Epithelial cell of prostate (primary cell): ENCODE measurements around the gene NDUFA1.
"Not testable (repeated sequence)": the region's sequence is repeated elsewhere in the genome, so short reads cannot be mapped to it uniquely, and the experiment has no call there.

ENCODE experiments used
- DNase-seq: peaks from one replicate; pipeline ENCODE4 v3.0.0-alpha.2; 2011; ENCODE audit warnings: low read depth, low spot score
- H3K27ac ChIP-seq: fragments of 450-650 bp; 2 replicates; pipeline ENCODE4 v1.5.1; 2017; ENCODE audit warnings: mild to moderate bottlenecking

The NDUFA1 gene

GRCh38 chrX:119899125-119899524 lies 27.5 kb downstream of the NDUFA1 start:
- peak; percentile 5 for DNase-seq
- no peak overlapping the region for H3K27ac ChIP-seq

DNA sequence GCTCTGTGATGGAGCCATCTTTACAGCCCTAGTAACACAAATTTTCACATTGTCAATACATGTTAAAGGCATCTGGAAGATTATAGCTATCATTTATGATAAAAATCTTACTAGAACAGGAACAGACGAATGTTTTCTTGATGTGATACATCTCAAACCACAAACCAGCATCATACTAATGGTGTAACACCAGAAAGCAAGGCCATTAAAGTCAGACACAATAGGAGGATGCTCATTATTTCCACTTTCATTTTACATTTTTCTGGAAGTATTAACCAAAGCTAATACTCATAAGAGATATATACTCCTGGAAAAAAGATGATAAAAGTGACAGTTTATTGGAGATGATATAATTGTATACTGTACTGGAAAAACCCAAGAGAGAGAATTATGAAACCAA lies 29.3 kb downstream of the NDUFA1 start:
- no peak for DNase-seq
- H3K27ac ChIP-seq: no peak overlapping the region

DNA sequence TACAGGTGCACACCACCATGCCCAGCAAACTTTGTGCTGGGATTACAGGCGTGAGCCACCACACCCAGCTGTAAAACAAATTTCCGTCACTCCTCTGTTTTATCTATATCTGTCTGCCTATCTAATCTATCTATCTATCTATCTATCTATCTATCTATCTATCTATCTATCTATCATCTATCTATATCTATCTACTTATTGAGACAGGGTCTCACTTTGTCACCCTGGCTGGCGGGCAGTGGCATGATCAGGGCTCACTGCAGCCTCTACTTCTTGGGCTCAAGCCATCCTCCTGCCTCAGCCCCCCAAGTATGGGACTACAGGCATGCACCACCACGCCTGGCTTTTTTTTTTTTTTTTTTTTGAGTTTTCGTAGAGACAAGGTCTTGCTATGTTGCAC lies 44.7 kb downstream of the NDUFA1 start:
- DNase-seq: no peak
- H3K27ac ChIP-seq: no peak overlapping the region

DNA sequence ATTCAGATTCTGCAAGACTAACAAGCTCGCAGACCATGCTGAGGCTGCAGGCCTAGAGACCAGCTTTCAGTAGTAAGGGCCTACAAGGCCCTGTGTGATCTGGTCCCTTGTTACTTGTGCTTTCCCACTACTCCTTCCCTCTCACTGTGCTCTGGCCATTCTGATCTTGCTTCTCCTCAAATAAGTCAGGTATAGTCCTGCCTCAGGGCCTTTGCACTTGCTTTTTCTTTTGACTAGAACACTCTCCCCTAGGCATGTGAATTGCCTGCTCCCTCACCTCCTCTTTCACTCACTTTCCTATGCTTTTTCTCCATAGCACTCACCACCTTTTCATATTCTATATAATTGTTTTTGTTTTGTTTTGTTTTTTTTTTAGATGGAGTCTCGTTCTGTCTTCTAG lies 46.2 kb downstream of the NDUFA1 start:
- no peak for DNase-seq
- H3K27ac ChIP-seq: no peak overlapping the region

- DNase-seq: no peak
- no peak overlapping the region for H3K27ac ChIP-seq
These were observed 48.4 kb downstream of the NDUFA1 start for GRCh38 chrX:119919835-119920585.

GRCh38 chrX:119922391-119922790 lies 50.8 kb downstream of the NDUFA1 start:
- DNase-seq, H3K27ac ChIP-seq: not testable (repeated sequence)
